ENCODE data around the gene PPP1R12C.

The PPP1R12C gene

GRCh38 chr19:55048446-55048845 is 69.0 kb downstream of the PPP1R12C start:
- in situ Hi-C loops (cut with MboI; ENCODE audit: low sequenced_read_pairs): no loop called here

- in situ Hi-C loops (cut with MboI; ENCODE audit: low sequenced_read_pairs): no loop called here
These were observed 69.5 kb downstream of the PPP1R12C start for GRCh38 chr19:55047951-55048350.

- in situ Hi-C loops (cut with MboI; ENCODE audit: low sequenced_read_pairs): no loop called here
These were observed 70.3 kb downstream of the PPP1R12C start for GRCh38 chr19:55046975-55047622.

- in situ Hi-C loops (cut with MboI; ENCODE audit: low sequenced_read_pairs): no loop called here
These were observed 72.4 kb downstream of the PPP1R12C start for GRCh38 chr19:55044771-55045716.

- in situ Hi-C loops (cut with MboI; ENCODE audit: low sequenced_read_pairs): no loop called here
These were observed 73.2 kb downstream of the PPP1R12C start for GRCh38 chr19:55044286-55044685.

- in situ Hi-C loops (cut with MboI; ENCODE audit: low sequenced_read_pairs): no loop called here
These were observed 74.7 kb downstream of the PPP1R12C start for GRCh38 chr19:55042688-55043087.

- in situ Hi-C loops (cut with MboI; ENCODE audit: low sequenced_read_pairs): no loop called here
These were observed 75.1 kb downstream of the PPP1R12C start for GRCh38 chr19:55042344-55042678.

GRCh38 chr19:55041627-55042343 is 75.7 kb downstream of the PPP1R12C start:
- in situ Hi-C loops (cut with MboI; ENCODE audit: low sequenced_read_pairs): no loop called here

- in situ Hi-C loops (cut with MboI; ENCODE audit: low sequenced_read_pairs): no loop called here
These were observed 76.2 kb downstream of the PPP1R12C start for GRCh38 chr19:55041244-55041626.
